A673 (cell line): Measurements from ENCODE around the gene TM4SF18.

Experiments
- EZH2 ChIP-seq: fragments of 200-600 bp; sonication (generic); IDR thresholded peaks from 2 replicates; pipeline ENCODE4 v1.6.1; 2017; ENCODE audit warnings: borderline replicate concordance, low read depth, mild to moderate bottlenecking, mixed read lengths, antibody characterized with exemption, low read length; ENCODE audit not compliant: poor library complexity, severe bottlenecking
- TF ChIP-seq, protein P1 (sequence below): fragments of 300-800, 200-600 bp; sonication (generic); conservative IDR thresholded peaks from 2 replicates; pipeline ENCODE4 v1.5.1; 2017; ENCODE audit warnings: low read depth, mild to moderate bottlenecking, antibody characterized with exemption, low read length, moderate library complexity, mixed read lengths

DNA sequence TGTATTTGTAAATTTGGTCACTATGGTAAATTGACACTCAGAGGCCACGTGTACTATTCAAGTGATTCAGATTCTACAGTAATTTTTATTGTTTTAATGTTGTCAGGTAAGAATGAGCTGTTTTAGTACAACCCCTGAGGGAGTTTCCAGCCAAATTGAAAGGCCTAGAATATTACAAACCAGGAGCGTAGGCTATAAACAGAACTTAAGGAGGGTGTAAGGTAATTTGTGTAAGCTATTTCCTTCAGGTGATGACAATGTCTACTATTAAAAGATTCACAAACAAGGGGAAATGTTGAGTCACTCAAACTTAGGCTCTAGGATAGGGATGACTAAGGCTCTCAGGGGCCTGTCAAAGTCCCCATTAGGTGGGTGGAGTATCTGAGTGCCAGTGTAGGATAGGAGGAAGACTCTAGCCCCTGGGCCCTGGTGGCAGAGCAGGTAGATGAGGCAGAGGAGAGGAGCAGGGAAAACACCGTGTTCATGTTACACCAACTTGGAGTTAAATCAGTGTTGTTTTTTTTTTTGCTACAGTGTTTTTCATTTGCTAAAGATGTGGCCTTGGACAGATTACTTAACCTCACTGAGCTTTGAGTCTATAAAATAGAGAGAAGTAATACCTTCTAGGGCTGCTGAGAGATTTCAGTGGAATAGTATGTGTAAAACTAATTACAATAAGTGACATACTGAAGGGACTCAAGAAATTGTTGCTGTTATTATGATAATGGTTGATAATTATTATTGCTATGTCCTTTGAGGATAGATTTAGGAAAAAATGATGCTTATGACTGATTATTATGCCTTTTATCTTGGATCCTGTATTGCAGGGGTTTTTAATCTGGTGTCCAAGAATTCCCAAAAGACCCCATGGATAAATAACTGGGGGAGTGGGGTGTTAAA, 33.8 kb upstream of the TM4SF18 start:
- TF ChIP-seq, protein P1, sequence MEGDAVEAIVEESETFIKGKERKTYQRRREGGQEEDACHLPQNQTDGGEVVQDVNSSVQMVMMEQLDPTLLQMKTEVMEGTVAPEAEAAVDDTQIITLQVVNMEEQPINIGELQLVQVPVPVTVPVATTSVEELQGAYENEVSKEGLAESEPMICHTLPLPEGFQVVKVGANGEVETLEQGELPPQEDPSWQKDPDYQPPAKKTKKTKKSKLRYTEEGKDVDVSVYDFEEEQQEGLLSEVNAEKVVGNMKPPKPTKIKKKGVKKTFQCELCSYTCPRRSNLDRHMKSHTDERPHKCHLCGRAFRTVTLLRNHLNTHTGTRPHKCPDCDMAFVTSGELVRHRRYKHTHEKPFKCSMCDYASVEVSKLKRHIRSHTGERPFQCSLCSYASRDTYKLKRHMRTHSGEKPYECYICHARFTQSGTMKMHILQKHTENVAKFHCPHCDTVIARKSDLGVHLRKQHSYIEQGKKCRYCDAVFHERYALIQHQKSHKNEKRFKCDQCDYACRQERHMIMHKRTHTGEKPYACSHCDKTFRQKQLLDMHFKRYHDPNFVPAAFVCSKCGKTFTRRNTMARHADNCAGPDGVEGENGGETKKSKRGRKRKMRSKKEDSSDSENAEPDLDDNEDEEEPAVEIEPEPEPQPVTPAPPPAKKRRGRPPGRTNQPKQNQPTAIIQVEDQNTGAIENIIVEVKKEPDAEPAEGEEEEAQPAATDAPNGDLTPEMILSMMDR = no peak
- TF ChIP-seq EZH2 = no peak
